Measurements from ENCODE around the gene ZFPM1.

Gene ZFPM1

GRCh38 chr16:88558457-88559442 is 105.7 kb downstream of the ZFPM1 start:
- TF ChIP-seq TCF12 (IDR thresholded peaks at IDR 0.05; ENCODE audit: low read depth) (no peak), REST (IDR thresholded peaks at IDR 0.05; ENCODE audit: low read depth) (peak; percentile 8; the same call in 1 of the 2 replicates), CEBPB (IDR thresholded peaks at IDR 0.05) (no peak), NFIC (IDR thresholded peaks at IDR 0.05) (peak; percentile 75)

- TF ChIP-seq FOXM1 (IDR thresholded peaks at IDR 0.05; ENCODE audit: borderline replicate concordance, low read depth), result no peak
- TF ChIP-seq EGR1 (IDR thresholded peaks at IDR 0.05), result no peak
- peak; percentile 2; the same call in 1 of the 2 replicates for TF ChIP-seq RAD21 (IDR thresholded peaks at IDR 0.05; ENCODE audit: low read depth)
- peak; percentile 53; the same call in 1 of the 2 replicates for TF ChIP-seq TEAD4 (IDR thresholded peaks at IDR 0.05)
- TF ChIP-seq YY1 (IDR thresholded peaks at IDR 0.05; ENCODE audit: low read depth), result 0 out of 2 replicates have a peak, but pooled peaks have one; percentile 26
- no peak for TF ChIP-seq USF1 (IDR thresholded peaks at IDR 0.05)
- peak; percentile 100 for TF ChIP-seq REST (IDR thresholded peaks at IDR 0.05; ENCODE audit: low read depth)
- TF ChIP-seq ZBTB7A (IDR thresholded peaks at IDR 0.05; ENCODE audit: low read depth), result no peak
- peak; percentile 67 for TF ChIP-seq MAX (IDR thresholded peaks at IDR 0.05)
Observed at GRCh38 chr16:88560714-88561484, 107.8 kb downstream of the ZFPM1 start.

GRCh38 chr16:88561485-88562359 is 108.6 kb downstream of the ZFPM1 start:
- peak; percentile 84 for TF ChIP-seq RAD21 (IDR thresholded peaks at IDR 0.05; ENCODE audit: low read depth)
- TF ChIP-seq USF1 (IDR thresholded peaks at IDR 0.05), result no peak
- TF ChIP-seq YY1 (IDR thresholded peaks at IDR 0.05; ENCODE audit: low read depth), result no peak

GRCh38 chr16:88566158-88566557 is 113.1 kb downstream of the ZFPM1 start:
- TF ChIP-seq MAX (IDR thresholded peaks at IDR 0.05), result no peak
- TF ChIP-seq TAF1 (IDR thresholded peaks at IDR 0.05; ENCODE audit: low read depth), result no peak
- no peak for TF ChIP-seq NFIC (IDR thresholded peaks at IDR 0.05)
- TF ChIP-seq EGR1 (IDR thresholded peaks at IDR 0.05), result 0 out of 2 replicates have a peak, but pooled peaks have one; percentile 25

GRCh38 chr16:88568710-88569613 is 115.9 kb downstream of the ZFPM1 start:
- TF ChIP-seq RAD21 (IDR thresholded peaks at IDR 0.05; ENCODE audit: low read depth), result no peak
- no peak for TF ChIP-seq CEBPB (IDR thresholded peaks at IDR 0.05)
- no peak for TF ChIP-seq YY1 (IDR thresholded peaks at IDR 0.05; ENCODE audit: low read depth)
- TF ChIP-seq ZBTB7A (IDR thresholded peaks at IDR 0.05; ENCODE audit: low read depth), result no peak
- TF ChIP-seq REST (IDR thresholded peaks at IDR 0.05; ENCODE audit: low read depth), result no peak
- TF ChIP-seq MAX (IDR thresholded peaks at IDR 0.05), result no peak
- no peak for TF ChIP-seq EGR1 (IDR thresholded peaks at IDR 0.05)
- no peak for TF ChIP-seq EP300 (IDR thresholded peaks at IDR 0.05; ENCODE audit: borderline replicate concordance)
